Nephron (organoid): Measurements from ENCODE around the gene NDRG2.
A peak's percentile ranks its signal among the peaks of the same experiment; 100 is the strongest.

Experiments used
- H3K27ac Mint-ChIP-seq, 3 experiments: 2 replicates each; pipeline ENCODE4 v1.8.0; 2020; ENCODE audit warnings: mixed read lengths in 3 of 3, mild to moderate bottlenecking in 2 of 3, moderate library complexity in 1 of 3
- H3K27me3 Mint-ChIP-seq: 2 replicates; pipeline ENCODE4 v1.8.0; 2021; ENCODE audit warnings: low read depth, mild to moderate bottlenecking, moderate library complexity, mixed read lengths
- H3K36me3 Mint-ChIP-seq: 2 replicates; pipeline ENCODE4 v1.8.0; 2020; ENCODE audit warnings: low read depth, mixed read lengths
- H3K4me1 Mint-ChIP-seq: 2 replicates; pipeline ENCODE4 v1.8.0; 2020; ENCODE audit warnings: mixed read lengths
- H3K4me3 Mint-ChIP-seq, 3 experiments: 2 replicates each; pipeline ENCODE4 v1.8.0; 2020; ENCODE audit warnings: mild to moderate bottlenecking in 3 of 3, mixed read lengths in 3 of 3, moderate library complexity in 2 of 3
- H3K9me3 Mint-ChIP-seq: 2 replicates; pipeline ENCODE4 v1.8.0; 2020; ENCODE audit warnings: mixed read lengths
- TF ChIP-seq, protein P1 (sequence below), 3 experiments: fragments of 200-600 bp; sonication (generic); IDR thresholded peaks; one replicate each; pipeline ENCODE4 v1.5.0; 2021; ENCODE audit warnings: antibody characterized with exemption in 3 of 3; ENCODE audit not compliant: unreplicated experiment in 3 of 3

Gene NDRG2

DNA sequence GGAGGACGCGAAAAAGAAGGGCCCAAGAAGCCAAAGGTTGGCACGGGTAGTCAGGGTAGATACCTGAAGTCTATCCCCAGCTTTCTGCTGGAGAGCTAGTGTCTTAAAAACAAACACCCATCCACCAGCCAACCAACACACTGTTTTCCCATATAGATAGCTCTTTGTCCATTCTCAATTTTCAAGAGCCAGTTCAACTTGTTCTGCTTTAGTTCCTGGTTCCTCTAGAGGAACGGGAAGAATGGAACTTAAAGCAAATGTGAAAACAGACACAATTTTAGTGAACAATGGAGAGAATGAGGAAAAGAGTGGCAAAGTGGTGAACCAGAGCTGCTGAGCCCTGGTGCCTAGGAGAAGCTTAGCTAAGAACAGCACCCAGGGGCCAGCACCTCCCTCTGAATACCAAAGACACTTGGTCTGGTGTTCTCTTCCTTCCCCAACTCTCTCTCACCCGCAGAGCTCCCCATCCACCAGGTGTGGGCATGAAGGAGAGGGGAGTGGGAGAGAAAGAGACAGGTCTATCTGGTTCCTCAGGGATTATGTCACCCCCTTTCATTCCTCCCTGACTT, 3.8 kb downstream of the NDRG2 start:
- TF ChIP-seq, protein P1, sequence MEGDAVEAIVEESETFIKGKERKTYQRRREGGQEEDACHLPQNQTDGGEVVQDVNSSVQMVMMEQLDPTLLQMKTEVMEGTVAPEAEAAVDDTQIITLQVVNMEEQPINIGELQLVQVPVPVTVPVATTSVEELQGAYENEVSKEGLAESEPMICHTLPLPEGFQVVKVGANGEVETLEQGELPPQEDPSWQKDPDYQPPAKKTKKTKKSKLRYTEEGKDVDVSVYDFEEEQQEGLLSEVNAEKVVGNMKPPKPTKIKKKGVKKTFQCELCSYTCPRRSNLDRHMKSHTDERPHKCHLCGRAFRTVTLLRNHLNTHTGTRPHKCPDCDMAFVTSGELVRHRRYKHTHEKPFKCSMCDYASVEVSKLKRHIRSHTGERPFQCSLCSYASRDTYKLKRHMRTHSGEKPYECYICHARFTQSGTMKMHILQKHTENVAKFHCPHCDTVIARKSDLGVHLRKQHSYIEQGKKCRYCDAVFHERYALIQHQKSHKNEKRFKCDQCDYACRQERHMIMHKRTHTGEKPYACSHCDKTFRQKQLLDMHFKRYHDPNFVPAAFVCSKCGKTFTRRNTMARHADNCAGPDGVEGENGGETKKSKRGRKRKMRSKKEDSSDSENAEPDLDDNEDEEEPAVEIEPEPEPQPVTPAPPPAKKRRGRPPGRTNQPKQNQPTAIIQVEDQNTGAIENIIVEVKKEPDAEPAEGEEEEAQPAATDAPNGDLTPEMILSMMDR (IDR thresholded peaks at IDR 0.05; ENCODE audit: unreplicated experiment in 3 of 3): no peak
- H3K36me3 Mint-ChIP-seq: peaks cover 45% of the 10 kb centered on the region
- peaks cover 3% of the 10 kb centered on the region for H3K27me3 Mint-ChIP-seq
- H3K4me1 Mint-ChIP-seq: peaks cover 26% of the 10 kb centered on the region
- no peak overlapping the region for H3K27ac Mint-ChIP-seq
- no peaks in the 10 kb centered on the region for H3K9me3 Mint-ChIP-seq
- H3K4me3 Mint-ChIP-seq: peak overlapping the region in 2 of 3 experiments; percentile 21 to 60

DNA sequence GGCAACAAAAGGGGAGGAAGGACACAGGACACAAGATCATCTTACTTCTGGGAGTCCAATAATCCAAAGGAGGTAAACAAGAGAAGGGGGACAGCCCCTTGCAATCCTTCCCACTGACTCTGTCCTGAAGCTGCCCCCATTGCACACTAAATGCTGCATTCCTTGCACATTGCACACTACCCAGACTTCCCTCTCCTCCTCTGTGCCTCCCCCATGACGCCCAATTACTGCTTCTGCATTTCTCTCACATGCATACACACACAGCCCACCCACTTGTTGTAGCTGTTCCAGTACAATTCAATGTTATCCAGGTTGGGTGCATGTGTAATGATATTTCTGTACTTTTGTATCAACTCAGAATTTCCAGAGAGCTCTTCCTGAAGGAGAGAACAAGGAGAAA, 5.5 kb downstream of the NDRG2 start:
- Mint-ChIP-seq H3K4me1 (peaks cover 35% of the 10 kb centered on the region), H3K27ac (no peak overlapping the region), H3K36me3 (peaks cover 45% of the 10 kb centered on the region), H3K27me3 (peaks cover 3% of the 10 kb centered on the region), H3K4me3 (no peak overlapping the region), H3K9me3 (no peaks in the 10 kb centered on the region)
- TF ChIP-seq, protein P1 (IDR thresholded peaks at IDR 0.05; ENCODE audit: unreplicated experiment in 3 of 3): no peak

DNA sequence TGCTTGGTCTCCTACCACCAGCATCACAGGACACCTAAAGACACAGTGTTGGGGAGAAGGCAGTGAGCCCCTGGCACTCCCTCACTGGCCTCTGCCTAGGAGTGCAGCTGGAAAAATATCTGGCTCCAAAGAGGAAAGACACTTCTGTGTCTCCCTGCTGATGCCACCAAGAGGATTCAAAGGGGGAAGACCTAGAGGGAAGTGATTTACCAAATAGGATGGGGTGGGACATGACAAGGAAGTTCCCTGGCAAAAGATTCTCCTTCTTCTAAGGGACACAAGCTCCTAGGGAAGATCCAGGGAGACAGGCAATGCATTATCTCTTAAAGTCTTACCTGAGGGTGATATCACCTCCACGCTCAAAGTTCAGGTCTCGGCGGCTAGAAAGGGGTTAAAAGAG, 6.1 kb downstream of the NDRG2 start:
- Mint-ChIP-seq H3K4me1 (peaks cover 30% of the 10 kb centered on the region), H3K27ac (no peak overlapping the region), H3K9me3 (no peaks in the 10 kb centered on the region), H3K27me3 (peaks cover 3% of the 10 kb centered on the region), H3K36me3 (peaks cover 45% of the 10 kb centered on the region), H3K4me3 (no peak overlapping the region)
- TF ChIP-seq, protein P1 (IDR thresholded peaks at IDR 0.05; ENCODE audit: unreplicated experiment in 3 of 3): no peak

DNA sequence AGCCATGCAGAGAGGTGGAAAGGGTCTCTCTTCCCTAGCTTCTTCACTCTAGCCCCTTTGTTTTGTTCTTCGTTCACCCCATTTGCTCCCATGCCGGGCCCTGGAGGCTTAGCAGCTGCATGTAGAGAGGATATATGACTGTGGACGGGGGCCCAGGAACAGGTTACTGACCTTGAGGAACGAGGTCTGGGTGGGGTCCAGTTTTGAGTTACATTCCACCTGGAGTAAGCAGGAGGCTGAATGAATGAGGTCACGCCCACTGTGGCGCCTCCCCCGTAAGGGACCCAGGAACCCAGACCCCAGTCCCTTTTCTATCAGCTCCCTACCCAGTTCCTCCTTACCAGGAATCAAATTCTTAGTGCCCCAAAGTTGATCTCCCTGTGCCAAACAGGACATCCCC, 6.6 kb downstream of the NDRG2 start:
- Mint-ChIP-seq H3K27ac (no peak overlapping the region), H3K27me3 (peaks cover 3% of the 10 kb centered on the region), H3K9me3 (no peaks in the 10 kb centered on the region), H3K36me3 (peaks cover 45% of the 10 kb centered on the region), H3K4me3 (no peak overlapping the region), H3K4me1 (peaks cover 25% of the 10 kb centered on the region)
- TF ChIP-seq, protein P1 (IDR thresholded peaks at IDR 0.05; ENCODE audit: unreplicated experiment in 3 of 3): no peak

DNA sequence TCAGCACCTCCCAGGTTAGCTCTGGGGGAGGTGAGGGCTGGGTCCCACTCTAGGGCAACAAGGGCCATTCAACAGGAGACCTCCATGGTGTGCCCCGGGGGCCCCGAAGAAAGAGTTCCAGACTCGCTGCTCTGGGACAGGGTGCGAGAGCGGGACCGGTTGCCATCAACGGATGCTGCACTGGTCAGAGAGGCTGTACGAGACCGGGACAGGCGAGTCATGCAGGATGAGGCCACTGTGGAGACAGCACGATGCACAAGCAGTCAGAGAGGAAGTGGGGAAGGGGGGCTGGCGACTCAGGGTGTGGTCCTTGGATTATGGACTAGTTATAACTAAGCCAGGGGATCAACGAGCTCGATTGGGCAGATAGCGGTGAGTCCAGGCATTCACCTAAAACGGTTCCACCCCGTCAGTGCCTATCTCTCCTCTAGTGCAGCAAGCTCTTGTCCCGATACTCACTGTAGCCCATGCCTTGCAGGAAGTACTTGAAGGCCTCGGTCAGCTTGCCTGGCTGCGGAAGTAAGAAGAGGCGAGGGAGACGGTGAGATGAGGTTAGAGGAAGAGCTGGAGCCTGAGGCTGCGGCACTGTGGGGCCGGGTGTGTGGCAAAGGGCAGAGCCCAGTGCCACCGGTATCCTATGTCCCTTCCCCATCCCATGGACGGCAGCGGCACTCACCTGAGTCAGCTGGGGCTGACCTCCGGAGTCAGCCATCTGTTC, 7.2 kb downstream of the NDRG2 start:
- TF ChIP-seq, protein P1 (IDR thresholded peaks at IDR 0.05; ENCODE audit: unreplicated experiment in 3 of 3): no peak
- Mint-ChIP-seq H3K4me3 (no peak overlapping the region), H3K27ac (no peak overlapping the region), H3K4me1 (peaks cover 21% of the 10 kb centered on the region), H3K27me3 (peaks cover 3% of the 10 kb centered on the region), H3K36me3 (peaks cover 45% of the 10 kb centered on the region), H3K9me3 (no peaks in the 10 kb centered on the region)
